PC-3 (cell line): ENCODE data around the gene PDX1. TPM values are rescaled to one million over a fixed set of nuclear protein-coding genes. Genes with fewer than 3 reads are reported as not detected.

Experiments used
- ATAC-seq: fragments of 200-7000 bp; cut with Tn5 transposase; 2 replicates; pipeline ENCODE4 v1.9.1; 2020; ENCODE audit warnings: mild to moderate bottlenecking, moderate library complexity
- BruUV-seq: library from RNA; stranded (reverse); fragments of 400-500 nt; replicated peaks from 2 replicates; lab custom pipeline; 2021; lab: Mats Ljungman, UMichigan
- CTCF ChIA-PET: fragments of 300-600 bp; sonication (Branson Sonifier 250); formaldehyde crosslinking; loops from one replicate; lab custom pipeline; 2022; ENCODE audit warnings: antibody characterized with exemption; lab: Charles Lee
- POLR2A ChIA-PET: fragments of 300-600 bp; sonication (Branson Sonifier 250); formaldehyde crosslinking; loops from one replicate; lab custom pipeline; 2022; ENCODE audit warnings: antibody characterized with exemption; ENCODE audit not compliant: unreplicated experiment; lab: Charles Lee
- DNase-seq: peaks from one replicate; pipeline ENCODE4 v3.0.0-alpha.2; 2015
- H2AFZ ChIP-seq: fragments of 300-600 bp; sonication (generic); 2 replicates; pipeline ENCODE4 v1.6.0; 2016; ENCODE audit warnings: antibody characterized with exemption, low read length
- H3F3A ChIP-seq: fragments of 300-600 bp; sonication (generic); one replicate; pipeline ENCODE4 v1.6.0; 2017; ENCODE audit warnings: antibody characterized with exemption, low read length, control low read depth, mild to moderate bottlenecking; ENCODE audit not compliant: unreplicated experiment
- H3K27ac ChIP-seq: fragments of 300-600 bp; sonication (generic); 2 replicates; pipeline ENCODE4 v1.5.1; 2016; ENCODE audit warnings: mild to moderate bottlenecking, low read length
- H3K27me3 ChIP-seq: fragments of 300-600 bp; sonication (generic); 2 replicates; pipeline ENCODE4 v1.6.1; 2016; ENCODE audit warnings: low read length, mixed read lengths
- H3K36me3 ChIP-seq: fragments of 300-600 bp; sonication (generic); 2 replicates; pipeline ENCODE4 v1.6.1; 2016; ENCODE audit warnings: low read depth, mixed run types, low read length, mixed read lengths
- H3K4me1 ChIP-seq: fragments of 300-600 bp; sonication (generic); 2 replicates; pipeline ENCODE4 v1.5.1; 2016; ENCODE audit warnings: low read length; ENCODE audit not compliant: insufficient read depth
- H3K4me2 ChIP-seq: fragments of 300-600 bp; sonication (generic); 2 replicates; pipeline ENCODE4 v1.6.0; 2016; ENCODE audit warnings: low read length
- H3K4me3 ChIP-seq: fragments of 300-600 bp; sonication (generic); 2 replicates; pipeline ENCODE4 v1.5.1; 2016; ENCODE audit warnings: mild to moderate bottlenecking, low read length, mixed read lengths
- H3K79me2 ChIP-seq: fragments of 300-600 bp; sonication (generic); 2 replicates; pipeline ENCODE4 v1.6.1; 2017; ENCODE audit warnings: low read length, mixed read lengths
- H3K9ac ChIP-seq: fragments of 300-600 bp; sonication (generic); 2 replicates; pipeline ENCODE4 v1.6.0; 2016; ENCODE audit warnings: mild to moderate bottlenecking, low read length
- H3K9me2 ChIP-seq: fragments of 300-600 bp; sonication (generic); replicated peaks from 2 replicates; pipeline ENCODE4 v1.6.1; 2016; ENCODE audit warnings: mixed run types, low read length, mixed read lengths
- H3K9me3 ChIP-seq: fragments of 300-600 bp; sonication (generic); 2 replicates; pipeline ENCODE4 v1.6.1; 2016; ENCODE audit warnings: low read length, mixed read lengths
- H4K20me1 ChIP-seq: fragments of 300-600 bp; sonication (generic); 2 replicates; pipeline ENCODE4 v1.6.1; 2016; ENCODE audit warnings: low read length, mixed read lengths
- EZH2 ChIP-seq: fragments of 300-600 bp; sonication (generic); IDR thresholded peaks from one replicate; pipeline ENCODE4 v1.6.1; 2017; ENCODE audit warnings: antibody characterized with exemption, mild to moderate bottlenecking, low read length; ENCODE audit not compliant: unreplicated experiment
- EZH2phosphoT487 ChIP-seq: fragments of 300-600 bp; sonication (generic); IDR thresholded peaks from 2 replicates; pipeline ENCODE4 v1.6.1; 2018; ENCODE audit warnings: mild to moderate bottlenecking, antibody characterized with exemption, low read length, borderline replicate concordance
- intact Hi-C: fragments of 100-400 bp; cut with micrococcal nuclease; formaldehyde crosslinking; loops from 2 replicates; pipeline ENCODE4 v1.9.0; 2023
- total RNA-seq: library from RNA; depleted of rRNA; stranded (reverse); fragments of >200 nt; gene quantifications from 2 replicates; pipeline ENCODE4 v1.2.3, GENCODE V29; 2014
- TF ChIP-seq, protein P1 (sequence below): fragments of 300-600 bp; sonication (generic); conservative IDR thresholded peaks from 2 replicates; pipeline ENCODE4 v1.5.1; 2017; ENCODE audit warnings: antibody characterized with exemption, low read depth, mild to moderate bottlenecking, low read length

Gene PDX1
- total RNA-seq, 1 experiment from 2014 or later: not detected

DNA sequence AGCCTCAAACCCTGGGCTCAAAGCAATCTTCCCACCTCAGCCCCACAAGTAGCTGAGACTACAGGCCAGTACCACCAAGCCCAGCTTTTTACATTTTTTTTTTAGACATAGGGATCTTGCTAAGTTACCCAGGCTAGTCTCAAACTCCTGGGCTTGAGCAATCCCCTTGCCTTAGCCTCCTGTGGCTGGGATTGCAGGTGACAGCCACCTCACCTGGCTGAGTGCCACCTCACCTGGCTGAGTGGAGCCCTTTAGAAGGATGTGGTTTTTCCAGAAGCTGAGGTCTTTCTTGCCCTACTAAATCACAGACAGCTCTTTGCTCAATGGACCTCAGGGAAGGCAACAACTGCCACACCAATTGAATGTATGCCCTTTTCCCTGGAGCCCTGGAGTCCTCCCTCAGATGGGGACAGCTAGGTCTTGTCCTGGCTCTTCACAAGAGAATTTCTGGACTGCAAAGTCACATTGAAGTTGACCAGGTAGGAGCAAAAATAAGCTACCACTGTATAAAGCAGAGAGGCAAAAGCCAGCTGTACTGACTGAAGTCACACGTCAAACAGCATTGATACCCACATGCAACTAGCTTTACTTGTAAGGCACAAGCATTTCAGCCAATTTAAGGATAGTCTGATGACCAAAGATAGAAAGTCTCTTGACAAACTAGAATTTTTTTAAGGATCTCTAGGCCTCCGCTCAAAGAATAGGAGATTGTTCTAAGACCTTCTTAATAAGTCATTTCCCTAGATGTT, 14.0 kb downstream of the PDX1 start:
- peak; percentile 21 for DNase-seq
- CTCF ChIA-PET: no interaction called here
- POLR2A ChIA-PET: no interaction called here

DNA sequence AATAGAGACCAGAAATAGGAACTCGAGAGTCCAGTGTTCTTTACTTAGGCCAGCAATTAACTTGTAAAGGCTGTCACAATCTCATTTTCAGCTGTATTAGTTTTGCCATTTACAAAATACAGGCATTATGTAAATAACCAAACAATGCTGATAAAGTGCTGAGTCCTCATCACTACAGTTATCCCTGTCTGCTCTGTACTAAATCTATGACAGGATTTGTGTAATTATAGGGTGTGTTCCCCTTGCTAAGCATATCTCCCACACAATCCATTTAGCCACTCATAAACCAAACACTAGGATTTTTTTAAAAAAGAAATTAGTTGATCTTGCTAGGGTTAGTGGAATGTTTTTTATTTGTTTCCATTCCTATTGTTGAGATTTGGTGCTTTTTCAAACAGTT, 23.2 kb downstream of the PDX1 start:
- no peaks in the 10 kb centered on the region for H3K27me3 ChIP-seq
- H3K9me3 ChIP-seq: no peaks in the 10 kb centered on the region
- H3K4me1 ChIP-seq: no peaks in the 10 kb centered on the region
- H3F3A ChIP-seq: no peaks in the 10 kb centered on the region
- no peaks in the 10 kb centered on the region for H4K20me1 ChIP-seq
- no peak for ATAC-seq
- H2AFZ ChIP-seq: no peak overlapping the region
- H3K79me2 ChIP-seq: no peaks in the 10 kb centered on the region
- intact Hi-C loops: no loop called here
- TF ChIP-seq EZH2phosphoT487 (no peak), EZH2 (no peak)
- TF ChIP-seq, protein P1, sequence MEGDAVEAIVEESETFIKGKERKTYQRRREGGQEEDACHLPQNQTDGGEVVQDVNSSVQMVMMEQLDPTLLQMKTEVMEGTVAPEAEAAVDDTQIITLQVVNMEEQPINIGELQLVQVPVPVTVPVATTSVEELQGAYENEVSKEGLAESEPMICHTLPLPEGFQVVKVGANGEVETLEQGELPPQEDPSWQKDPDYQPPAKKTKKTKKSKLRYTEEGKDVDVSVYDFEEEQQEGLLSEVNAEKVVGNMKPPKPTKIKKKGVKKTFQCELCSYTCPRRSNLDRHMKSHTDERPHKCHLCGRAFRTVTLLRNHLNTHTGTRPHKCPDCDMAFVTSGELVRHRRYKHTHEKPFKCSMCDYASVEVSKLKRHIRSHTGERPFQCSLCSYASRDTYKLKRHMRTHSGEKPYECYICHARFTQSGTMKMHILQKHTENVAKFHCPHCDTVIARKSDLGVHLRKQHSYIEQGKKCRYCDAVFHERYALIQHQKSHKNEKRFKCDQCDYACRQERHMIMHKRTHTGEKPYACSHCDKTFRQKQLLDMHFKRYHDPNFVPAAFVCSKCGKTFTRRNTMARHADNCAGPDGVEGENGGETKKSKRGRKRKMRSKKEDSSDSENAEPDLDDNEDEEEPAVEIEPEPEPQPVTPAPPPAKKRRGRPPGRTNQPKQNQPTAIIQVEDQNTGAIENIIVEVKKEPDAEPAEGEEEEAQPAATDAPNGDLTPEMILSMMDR: no peak
- POLR2A ChIA-PET: no interaction called here
- no TSS peak for BruUV-seq
- no peak for DNase-seq
- H3K9ac ChIP-seq: no peak overlapping the region
- H3K4me3 ChIP-seq: no peak overlapping the region
- H3K36me3 ChIP-seq: no peaks in the 10 kb centered on the region
- no peaks in the 10 kb centered on the region for H3K9me2 ChIP-seq
- no peak overlapping the region for H3K27ac ChIP-seq
- no peak overlapping the region for H3K4me2 ChIP-seq
- CTCF ChIA-PET: no interaction called here

More for the DNA sequence above, 14.0 kb downstream of the PDX1 start:
- Histone ChIP-seq H2AFZ (no peak overlapping the region), H3K4me3 (no peak overlapping the region), H3K4me2 (no peak overlapping the region), H3K27ac (no peak overlapping the region), H3K9me2 (no peaks in the 10 kb centered on the region), H3K27me3 (peaks cover 15% of the 10 kb centered on the region), H3K4me1 (no peaks in the 10 kb centered on the region), H3K79me2 (no peaks in the 10 kb centered on the region), H3K9ac (no peak overlapping the region), H3K36me3 (no peaks in the 10 kb centered on the region), H4K20me1 (no peaks in the 10 kb centered on the region), H3F3A (no peaks in the 10 kb centered on the region), H3K9me3 (no peaks in the 10 kb centered on the region)
- no TSS peak for BruUV-seq
- ATAC-seq: no peak
- intact Hi-C loops: no loop called here
- TF ChIP-seq, protein P1: no peak
- TF ChIP-seq EZH2 (no peak), EZH2phosphoT487 (no peak)
